CD4-positive, alpha-beta T cell treated with Interleukin-4 for 1 hour (primary cell): ENCODE measurements around the gene CYB5A.

Source experiments
- DNase-seq, 2 donors: peaks; one replicate each; pipeline ENCODE4 v3.0.0-alpha.2; 2020 to 2022

CYB5A gene

GRCh38 chr18:74274700-74275099 is 17.1 kb downstream of the CYB5A start:
- no peak for DNase-seq

GRCh38 chr18:74273394-74273793 is 18.4 kb downstream of the CYB5A start:
- no peak for DNase-seq

GRCh38 chr18:74271635-74272034 is 20.1 kb downstream of the CYB5A start:
- no peak for DNase-seq

- no peak for DNase-seq
Measured at GRCh38 chr18:74268933-74269620, 22.7 kb downstream of the CYB5A start.

GRCh38 chr18:74268175-74268574 is 23.6 kb downstream of the CYB5A start:
- no peak for DNase-seq

GRCh38 chr18:74266161-74266560 is 25.6 kb downstream of the CYB5A start:
- DNase-seq: no peak

GRCh38 chr18:74265546-74266098 is 26.1 kb downstream of the CYB5A start:
- DNase-seq: no peak

GRCh38 chr18:74264303-74265020 is 27.3 kb downstream of the CYB5A start:
- DNase-seq: peak in 1 of 2 donors; percentile 22

- DNase-seq: no peak
Measured at GRCh38 chr18:74261053-74261713, 30.6 kb downstream of the CYB5A start.

- DNase-seq: no peak
Measured at GRCh38 chr18:74259347-74259746, 32.4 kb downstream of the CYB5A start.

GRCh38 chr18:74257083-74257482 is 34.7 kb downstream of the CYB5A start:
- DNase-seq: no peak

GRCh38 chr18:74256190-74256589 is 35.6 kb downstream of the CYB5A start:
- DNase-seq: no peak

GRCh38 chr18:74255131-74255616 is 36.6 kb downstream of the CYB5A start:
- DNase-seq: no peak

GRCh38 chr18:74252039-74252395 is 39.7 kb downstream of the CYB5A start:
- peak in 1 of 2 donors; percentile 45 for DNase-seq

- DNase-seq: no peak
Measured at GRCh38 chr18:74251297-74252038, 40.3 kb downstream of the CYB5A start.

GRCh38 chr18:74250131-74250530 is 41.6 kb downstream of the CYB5A start:
- no peak for DNase-seq

GRCh38 chr18:74249181-74249968 is 42.4 kb downstream of the CYB5A start:
- peak in 1 of 2 donors; percentile 58 for DNase-seq

- no peak for DNase-seq
Measured at GRCh38 chr18:74248595-74248994, 43.2 kb downstream of the CYB5A start.

- DNase-seq: no peak
Measured at GRCh38 chr18:74248189-74248588, 43.6 kb downstream of the CYB5A start.

- no peak for DNase-seq
Measured at GRCh38 chr18:74244554-74244953, 47.2 kb downstream of the CYB5A start.

- DNase-seq: no peak
Measured at GRCh38 chr18:74243127-74243526, 48.6 kb downstream of the CYB5A start.
